Right lobe of liver (tissue), 6 donors: Measurements from ENCODE around the gene ARHGEF38. TPM values are rescaled to one million over a fixed set of nuclear protein-coding genes. Genes with fewer than 3 reads are reported as not detected.

ENCODE experiments used
- ATAC-seq, 4 donors: fragments of 200-7000 bp; cut with Tn5 transposase; one replicate each; pipeline ENCODE4 v1.9.1; 2020; ENCODE audit warnings: mild to moderate bottlenecking in 4 of 4, moderate library complexity in 4 of 4
- DNase-seq, 3 donors: peaks; one replicate each; pipeline ENCODE4 v3.0.0-alpha.2; 2020
- H3K27ac ChIP-seq, 3 donors: fragments of 200-600 bp; one replicate each; pipeline ENCODE4 v1.8.0; 2022
- H3K27me3 ChIP-seq, 2 donors: fragments of 200-600 bp; one replicate each; pipeline ENCODE4 v1.8.0; 2022
- H3K36me3 ChIP-seq, 4 donors: fragments of 200-600 bp; sonication (generic) in 1 of 4; one replicate each; pipeline versions ENCODE4 v1.5.1 to v1.8.0; 2017 to 2022; ENCODE audit warnings: control low read depth in 1 of 4
- H3K4me1 ChIP-seq, 4 donors: fragments of 200-600 bp; sonication (generic) in 1 of 4; one replicate each; pipeline versions ENCODE4 v1.5.1 to v1.8.0; 2017 to 2022; ENCODE audit warnings: control low read depth in 1 of 4
- H3K4me3 ChIP-seq, 3 donors: fragments of 200-600 bp; one replicate each; pipeline ENCODE4 v1.8.0; 2022
- H3K9me3 ChIP-seq, 4 donors: fragments of 200-600 bp; sonication (generic) in 1 of 4; one replicate each; pipeline versions ENCODE4 v1.5.1 to v1.8.0; 2017 to 2022; ENCODE audit warnings: control low read depth in 1 of 4
- CTCF ChIP-seq, 4 donors: fragments of 200-600 bp in 3 of 4; fragments of 450-650 bp in 1 of 4; IDR thresholded peaks; one replicate each; pipeline versions ENCODE4 v1.5.1 to v1.8.0; 2016 to 2022; ENCODE audit warnings: antibody characterized with exemption in 4 of 4, mild to moderate bottlenecking in 2 of 4
- POLR2A ChIP-seq: fragments of 450-650 bp; IDR thresholded peaks from one replicate; pipeline ENCODE4 v1.6.1; 2017; ENCODE audit warnings: antibody characterized with exemption, mild to moderate bottlenecking
- WGBS: methylation state at CpG from one replicate; pipeline ENCODE4 v1.1.6; 2018; ENCODE audit warnings: low coverage, low lambda C conversion rate; ENCODE audit not compliant: insufficient coverage; ENCODE audit errors: missing lambda C conversion rate; 5-methylcytosine and 5-hydroxymethylcytosine counted together
- intact Hi-C, 2 donors: fragments of 100-400 bp; cut with DNase I; formaldehyde crosslinking; loops; one replicate each; pipeline versions ENCODE4 v1.11.2 to v1.14.1; 2022
- total RNA-seq, 6 experiments: library from RNA; depleted of rRNA in 2 of 6; stranded (reverse); fragments of >200 nt in 2 of 6; fragmentation: NEBNext Ultra II Directional in 3 of 6; extraction: Animal tissue kit (Norgen Biotek cat#: 25700) in 3 of 6; gene quantifications; one replicate each; pipeline versions ENCODE4 v1.1.0 to v1.2.4, GENCODE V29; 2016 to 2023
- donor health status: DM: no; HTN: yes; CAD: no.
- donor health status: DM: no; HTN: no; CAD: no.
- donor health status: DM: no; HTN: no; CAD: no.
- donor health status: DM: no; HTN: yes; CAD: no.
- donor health status: DM: no; HTN: yes; CAD: no.

The ARHGEF38 gene
- total RNA-seq, 6 experiments from 2014 or later = 0.06 to 0.55 (median 0.15) TPM

GRCh38 chr4:105623099-105623498, 70.7 kb downstream of the ARHGEF38 start:
- Histone ChIP-seq H3K4me3 (no peak overlapping the region), H3K27ac (no peak overlapping the region), H3K27me3 (no peaks in the 10 kb centered on the region), H3K4me1 (peaks cover 0 to 58% (median 12%) of the 10 kb centered on the region in 4 donors), H3K36me3 (no peaks in the 10 kb centered on the region), H3K9me3 (no peaks in the 10 kb centered on the region)
- 89% methylated on average over 4 of the region's 4 CpGs for WGBS
- intact Hi-C loops = no loop called here
- DNase-seq = no peak
- ATAC-seq = no peak
- TF ChIP-seq POLR2A (no peak), CTCF (IDR thresholded peaks at IDR 0.05) (no peak)

- no peaks in the 10 kb centered on the region for H3K27me3 ChIP-seq
- no peak overlapping the region for H3K4me3 ChIP-seq
- peak; percentile 72 to 78 (median 77) for DNase-seq
- H3K36me3 ChIP-seq = no peaks in the 10 kb centered on the region
- H3K27ac ChIP-seq = peak overlapping the region in 2 of 3 donors; percentile 33 to 35
- peak; percentile 82 to 92 (median 86) for ATAC-seq
- intact Hi-C loops = no loop called here
- no peak for TF ChIP-seq POLR2A
- peaks cover 0 to 46% (median 7%) of the 10 kb centered on the region in 4 donors for H3K4me1 ChIP-seq
- 8% methylated on average over 3 of the region's 4 CpGs for WGBS
- no peaks in the 10 kb centered on the region for H3K9me3 ChIP-seq
These were observed 72.1 kb downstream of the ARHGEF38 start for GRCh38 chr4:105624530-105624929.

- intact Hi-C loops = no loop called here
- no peaks in the 10 kb centered on the region for H3K9me3 ChIP-seq
- no peak for DNase-seq
- no peak overlapping the region for H3K4me3 ChIP-seq
- no peak overlapping the region for H3K27ac ChIP-seq
- no peaks in the 10 kb centered on the region for H3K27me3 ChIP-seq
- peaks cover 0 to 41% (median 3%) of the 10 kb centered on the region in 4 donors for H3K4me1 ChIP-seq
- H3K36me3 ChIP-seq = no peaks in the 10 kb centered on the region
- TF ChIP-seq POLR2A (no peak), CTCF (IDR thresholded peaks at IDR 0.05) (no peak)
- 80% methylated on average over 1 of the region's 1 CpG for WGBS
- no peak for ATAC-seq
These were observed 72.8 kb downstream of the ARHGEF38 start for GRCh38 chr4:105625214-105625613.

GRCh38 chr4:105626846-105627245, 74.4 kb downstream of the ARHGEF38 start:
- intact Hi-C loops = no loop called here
- WGBS = 57% methylated on average over 2 of the region's 2 CpGs
- Histone ChIP-seq H3K9me3 (no peaks in the 10 kb centered on the region), H3K4me3 (no peak overlapping the region), H3K4me1 (peaks cover 0 to 29% (median 0%) of the 10 kb centered on the region in 4 donors), H3K27ac (no peak overlapping the region), H3K27me3 (no peaks in the 10 kb centered on the region), H3K36me3 (no peaks in the 10 kb centered on the region)
- ATAC-seq (no peak), DNase-seq (no peak)
- TF ChIP-seq CTCF (IDR thresholded peaks at IDR 0.05) = no peak
- TF ChIP-seq POLR2A = no peak

GRCh38 chr4:105627620-105628019, 75.2 kb downstream of the ARHGEF38 start:
- DNase-seq = no peak

More at GRCh38 chr4:105627620-105628019, 75.2 kb downstream of the ARHGEF38 start:
- Histone ChIP-seq H3K36me3 (no peaks in the 10 kb centered on the region), H3K27ac (no peak overlapping the region), H3K9me3 (no peaks in the 10 kb centered on the region), H3K4me3 (no peak overlapping the region), H3K4me1 (peaks cover 0 to 21% (median 0%) of the 10 kb centered on the region in 4 donors), H3K27me3 (no peaks in the 10 kb centered on the region)
- intact Hi-C loops = no loop called here
- TF ChIP-seq CTCF (IDR thresholded peaks at IDR 0.05) = no peak
- TF ChIP-seq POLR2A = no peak
- WGBS = 84% methylated on average over 3 of the region's 3 CpGs
- no peak for ATAC-seq
